Fibroblast of lung (primary cell): ENCODE results near the gene NRP1.

ENCODE experiments used
- CTCF ChIP-seq, 2 donors: IDR thresholded peaks in 1 of 2; conservative IDR thresholded peaks in 1 of 2; 1 replicate in 1 of 2; 2 replicates in 1 of 2; pipeline ENCODE4 v1.5.1; 2011 to 2012; ENCODE audit warnings: low read length in 2 of 2, control low read depth in 1 of 2, inconsistent platforms in 1 of 2, low read depth in 1 of 2, mild to moderate bottlenecking in 1 of 2
- EZH2 ChIP-seq: IDR thresholded peaks from 2 replicates; pipeline ENCODE4 v1.5.1; 2012; ENCODE audit warnings: low read length, control low read depth, mild to moderate bottlenecking; ENCODE audit errors: missing control alignments

DNA sequence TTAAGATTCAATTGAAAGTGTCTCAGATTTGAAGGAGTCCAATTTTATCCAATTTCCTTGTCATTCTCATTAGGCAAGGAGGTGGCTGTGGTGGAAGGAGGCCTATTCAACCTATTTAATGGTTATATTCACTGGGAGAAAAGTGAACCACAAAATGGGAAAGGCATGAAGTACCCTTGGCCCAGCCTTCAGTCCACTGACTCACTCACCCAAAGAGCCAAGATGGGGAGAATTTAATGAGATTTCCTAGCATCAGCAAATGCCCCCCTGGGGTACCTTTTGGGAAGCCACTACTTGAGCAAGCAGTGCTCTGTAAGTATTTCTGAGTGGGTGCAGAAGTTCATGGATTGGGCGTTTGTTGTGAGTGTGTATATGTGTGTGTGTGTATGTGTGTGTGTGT, 144.1 kb downstream of the NRP1 start:
- no peak for TF ChIP-seq CTCF (conservative IDR thresholded peaks at IDR 0.05 in 1 of 2, IDR thresholded peaks at IDR 0.05 in 1 of 2; ENCODE audit: low read depth in 1 of 2, low read length in 2 of 2)
- TF ChIP-seq EZH2, result no peak
